Karpas-422 (cell line): ENCODE results near the gene POR. TPM values are rescaled to one million over a fixed set of nuclear protein-coding genes. Genes with fewer than 3 reads are reported as not detected.

Source experiments
- DNase-seq: peaks from one replicate; pipeline ENCODE4 v3.0.0-alpha.2; 2015
- H2AFZ ChIP-seq: fragments of 200-600 bp; sonication (generic); 2 replicates; pipeline ENCODE4 v1.6.1; 2014; ENCODE audit warnings: antibody characterized with exemption, low read length, mixed read lengths
- H3K27ac ChIP-seq: fragments of 200-600 bp; sonication (generic); 2 replicates; pipeline ENCODE4 v1.5.1; 2014; ENCODE audit warnings: mild to moderate bottlenecking, low read length, moderate library complexity
- H3K27me3 ChIP-seq: fragments of 200-600 bp; sonication (generic); 2 replicates; pipeline ENCODE4 v1.6.1; 2014; ENCODE audit warnings: low read length, mixed read lengths
- H3K36me3 ChIP-seq: fragments of 200-600 bp; sonication (generic); 2 replicates; pipeline ENCODE4 v1.6.1; 2014; ENCODE audit warnings: low read length, mixed read lengths; ENCODE audit not compliant: insufficient read depth
- H3K4me1 ChIP-seq: fragments of 200-600 bp; sonication (generic); 2 replicates; pipeline ENCODE4 v1.6.1; 2014; ENCODE audit warnings: mild to moderate bottlenecking, low read length, mixed read lengths
- H3K4me2 ChIP-seq: fragments of 200-600 bp; sonication (generic); 2 replicates; pipeline ENCODE4 v1.6.1; 2014; ENCODE audit warnings: low read length, low read depth, mild to moderate bottlenecking; ENCODE audit not compliant: poor library complexity, severe bottlenecking
- H3K4me3 ChIP-seq: fragments of 200-600 bp; sonication (generic); 2 replicates; pipeline ENCODE4 v1.5.1; 2014; ENCODE audit warnings: mild to moderate bottlenecking, antibody characterized with exemption, low read length, mixed read lengths
- H3K79me2 ChIP-seq: fragments of 200-600 bp; sonication (generic); 2 replicates; pipeline ENCODE4 v1.6.1; 2014; ENCODE audit warnings: mild to moderate bottlenecking, low read length, mixed read lengths
- H3K9ac ChIP-seq: fragments of 200-600 bp; sonication (generic); 2 replicates; pipeline ENCODE4 v1.6.0; 2014; ENCODE audit warnings: low read length
- H3K9me2 ChIP-seq: fragments of 200-600 bp; sonication (generic), shearing (Covaris generic); replicated peaks from 2 replicates; pipeline ENCODE4 v1.6.0; 2014; ENCODE audit warnings: mild to moderate bottlenecking, low read length, moderate library complexity; ENCODE audit not compliant: insufficient read depth
- H3K9me3 ChIP-seq: fragments of 300-700, 200-600 bp; sonication (generic); 2 replicates; pipeline ENCODE4 v1.6.1; 2014; ENCODE audit warnings: low read length, mixed read lengths
- H4K20me1 ChIP-seq: fragments of 200-600 bp; sonication (generic); 2 replicates; pipeline ENCODE4 v1.6.1; 2014; ENCODE audit warnings: mild to moderate bottlenecking, antibody characterized with exemption, low read length, low read depth; ENCODE audit not compliant: insufficient read depth
- total RNA-seq: library from RNA; depleted of rRNA; stranded (reverse); fragments of >200 nt; shearing (Covaris generic); gene quantifications from 2 replicates; pipeline ENCODE4 v1.2.3, GENCODE V29; 2014; ENCODE audit warnings: low replicate concordance

Gene POR
- total RNA-seq, 1 experiment from 2014 or later = 19.8 TPM

DNA sequence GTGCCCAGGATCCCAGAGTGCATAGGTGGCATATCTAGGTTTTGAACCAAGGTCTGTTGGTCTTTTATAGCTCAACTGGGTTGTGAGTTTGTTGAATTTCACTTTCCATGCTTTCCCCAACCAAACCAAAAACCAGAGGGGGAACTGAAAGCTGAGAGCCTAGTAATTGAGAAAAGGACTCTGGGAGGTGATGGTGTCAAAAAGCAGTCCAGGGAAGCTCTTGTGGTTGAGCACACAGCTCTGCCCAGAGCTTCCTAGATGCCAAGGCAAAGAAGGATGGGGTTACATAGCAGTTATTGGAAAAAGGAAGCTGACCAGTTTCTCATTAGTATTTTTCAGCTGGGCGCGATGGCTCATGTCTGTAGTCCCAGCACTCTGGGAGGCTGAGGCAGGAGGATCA is 9.9 kb downstream of the POR start:
- H3K4me3 ChIP-seq = no peak overlapping the region
- no peak overlapping the region for H3K4me2 ChIP-seq
- DNase-seq = no peak
- no peaks in the 10 kb centered on the region for H4K20me1 ChIP-seq
- peaks cover 30% of the 10 kb centered on the region; the same call in 1 of the 2 replicates for H3K79me2 ChIP-seq
- H3K9me2 ChIP-seq = no peaks in the 10 kb centered on the region
- no peaks in the 10 kb centered on the region for H3K27me3 ChIP-seq
- H3K9me3 ChIP-seq = no peaks in the 10 kb centered on the region
- H3K4me1 ChIP-seq = no peaks in the 10 kb centered on the region
- H2AFZ ChIP-seq = no peak overlapping the region
- no peak overlapping the region for H3K27ac ChIP-seq
- H3K9ac ChIP-seq = no peak overlapping the region
- H3K36me3 ChIP-seq = no peaks in the 10 kb centered on the region

DNA sequence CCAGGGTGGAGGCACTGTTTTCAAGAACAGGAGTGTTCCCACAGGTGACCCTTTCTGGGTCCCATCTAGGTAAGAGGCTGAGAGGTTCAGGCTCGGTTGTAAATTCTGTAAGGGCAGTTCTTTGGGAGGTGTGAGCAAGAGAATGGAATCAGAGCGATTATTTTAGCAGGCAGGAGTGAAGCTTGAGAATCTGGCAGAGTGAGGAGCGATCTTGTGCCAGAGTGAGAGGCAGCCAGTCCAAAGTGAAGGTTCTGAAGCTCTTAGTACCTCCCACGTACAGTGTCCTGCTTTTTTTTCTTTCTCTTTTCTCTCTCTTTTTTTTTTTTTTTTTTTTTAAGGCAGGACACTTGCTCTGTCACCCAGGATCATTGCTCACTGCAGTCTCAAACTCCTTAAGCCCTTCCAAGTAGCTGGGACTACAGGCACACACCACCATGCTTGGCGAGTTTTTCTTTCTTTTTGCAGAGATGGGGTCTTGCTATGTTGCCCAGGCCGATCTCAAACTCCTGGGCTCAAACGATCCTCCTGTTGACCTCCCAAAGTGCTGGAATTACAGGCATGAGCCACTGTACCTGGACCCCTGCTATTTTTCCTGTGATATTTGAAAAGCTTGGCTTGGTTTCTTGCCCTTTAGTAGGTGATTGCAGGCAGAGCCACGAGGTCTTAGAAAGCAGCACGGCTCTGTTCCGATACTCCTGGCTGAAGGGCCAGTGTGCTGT is 10.9 kb downstream of the POR start:
- H3K9me3 ChIP-seq = no peaks in the 10 kb centered on the region
- H2AFZ ChIP-seq = no peak overlapping the region
- no peak overlapping the region for H3K9ac ChIP-seq
- no peaks in the 10 kb centered on the region for H3K36me3 ChIP-seq
- H3K27ac ChIP-seq = no peak overlapping the region
- H3K79me2 ChIP-seq = peaks cover 26% of the 10 kb centered on the region; the same call in 1 of the 2 replicates
- H3K27me3 ChIP-seq = no peaks in the 10 kb centered on the region
- no peak overlapping the region for H3K4me3 ChIP-seq
- DNase-seq = no peak
- no peaks in the 10 kb centered on the region for H3K9me2 ChIP-seq
- H3K4me1 ChIP-seq = no peaks in the 10 kb centered on the region
- H3K4me2 ChIP-seq = no peak overlapping the region
- no peaks in the 10 kb centered on the region for H4K20me1 ChIP-seq

DNA sequence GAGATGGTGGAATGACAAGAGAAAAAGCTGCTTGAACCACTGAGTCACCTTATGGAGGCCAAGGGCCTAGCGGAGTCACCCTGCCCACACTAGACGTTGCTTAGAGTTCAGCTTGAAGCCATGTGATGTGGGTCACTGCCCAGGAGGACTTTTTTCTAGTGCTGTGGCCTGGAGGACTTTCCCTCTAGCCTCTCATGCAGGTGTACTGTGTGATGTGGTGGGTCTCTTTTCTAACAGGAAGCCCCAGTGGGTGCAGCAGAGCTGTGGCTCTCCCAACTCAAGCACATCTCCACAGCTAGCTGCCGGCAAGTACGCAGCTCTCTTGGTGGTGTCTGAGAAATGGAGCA is 13.6 kb downstream of the POR start:
- Histone ChIP-seq H3K27me3 (no peaks in the 10 kb centered on the region), H3K9me2 (no peaks in the 10 kb centered on the region), H3K9me3 (no peaks in the 10 kb centered on the region), H3K79me2 (peaks cover 20% of the 10 kb centered on the region; the same call in 1 of the 2 replicates), H2AFZ (no peak overlapping the region), H3K36me3 (no peaks in the 10 kb centered on the region), H4K20me1 (no peaks in the 10 kb centered on the region), H3K4me1 (no peaks in the 10 kb centered on the region), H3K4me2 (no peak overlapping the region), H3K27ac (no peak overlapping the region), H3K4me3 (no peak overlapping the region), H3K9ac (no peak overlapping the region)
- no peak for DNase-seq

DNA sequence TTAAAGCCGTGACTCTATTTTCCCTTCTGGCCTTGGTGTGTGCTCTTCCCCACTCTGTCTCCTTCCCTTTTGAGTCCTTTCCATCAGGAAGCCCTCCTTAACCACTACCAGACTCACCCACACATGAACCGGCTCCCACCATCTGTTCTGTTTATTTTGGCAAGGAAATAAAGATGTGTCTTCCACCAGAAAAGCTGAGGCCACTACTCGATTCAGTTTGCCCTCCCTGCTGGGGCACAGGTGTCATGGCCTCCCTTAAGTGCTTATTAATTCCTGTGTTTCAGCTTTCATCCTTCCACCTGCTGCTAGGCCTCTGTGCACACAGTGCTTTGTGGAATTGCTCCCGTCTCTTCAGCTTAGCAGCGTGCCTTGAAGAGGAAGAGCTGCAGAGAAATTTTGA is 16.7 kb downstream of the POR start:
- Histone ChIP-seq H3K27me3 (no peaks in the 10 kb centered on the region), H3K79me2 (peaks cover 15% of the 10 kb centered on the region; the same call in 1 of the 2 replicates), H3K4me1 (no peaks in the 10 kb centered on the region), H3K9me2 (no peaks in the 10 kb centered on the region), H3K27ac (no peak overlapping the region), H3K9me3 (no peaks in the 10 kb centered on the region), H3K36me3 (no peaks in the 10 kb centered on the region), H3K4me3 (no peak overlapping the region), H3K4me2 (no peak overlapping the region), H3K9ac (no peak overlapping the region), H2AFZ (no peak overlapping the region), H4K20me1 (no peaks in the 10 kb centered on the region)
- no peak for DNase-seq

DNA sequence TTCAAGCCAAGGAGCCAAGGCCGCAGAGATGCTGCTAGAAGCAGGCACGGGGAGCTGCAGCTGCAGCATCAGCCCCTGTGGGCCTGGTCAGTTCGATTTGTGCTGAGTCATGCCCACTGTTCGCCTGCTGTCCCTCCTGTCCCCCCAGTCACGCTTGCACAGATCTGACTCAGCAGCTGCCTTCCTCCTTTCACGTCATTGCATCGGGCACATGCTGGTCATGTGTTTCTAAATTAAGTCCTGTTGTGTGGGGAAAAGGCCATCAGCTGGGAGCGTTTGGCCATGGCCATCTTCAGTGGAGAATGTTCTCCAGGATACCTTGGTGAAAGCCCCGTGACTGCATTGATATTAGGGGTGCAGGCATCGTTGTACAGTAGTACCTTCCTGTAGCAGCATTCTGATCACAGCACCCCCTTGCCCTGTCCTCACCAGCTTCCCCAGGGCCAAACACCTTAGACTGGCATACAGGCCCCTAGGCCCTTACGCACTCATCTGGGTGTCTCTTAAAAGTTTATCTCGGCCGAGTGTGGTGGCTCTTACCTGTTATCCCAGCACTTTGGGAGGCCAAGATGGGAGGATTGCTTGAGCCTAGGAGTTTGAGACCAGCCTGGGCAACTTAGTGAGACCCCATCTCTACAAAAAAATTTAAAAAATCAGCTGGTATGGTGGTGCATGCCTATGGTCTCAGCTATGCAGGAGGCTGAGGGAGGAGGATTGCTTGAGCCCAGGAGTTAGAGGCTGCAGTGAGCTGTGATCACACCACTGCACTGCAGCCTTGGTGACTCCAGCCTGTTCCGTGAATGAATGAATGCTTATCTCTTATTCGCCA is 23.2 kb downstream of the POR start:
- no peak for DNase-seq
- 0 out of 2 replicates have a peak, but pooled peaks cover 3% of the 10 kb centered on the region for H4K20me1 ChIP-seq
- no peaks in the 10 kb centered on the region for H3K36me3 ChIP-seq
- peaks cover 3% of the 10 kb centered on the region; the same call in 1 of the 2 replicates for H3K79me2 ChIP-seq
- no peaks in the 10 kb centered on the region for H3K27me3 ChIP-seq
- H3K9ac ChIP-seq = no peak overlapping the region
- no peak overlapping the region for H3K4me3 ChIP-seq
- no peaks in the 10 kb centered on the region for H3K9me3 ChIP-seq
- no peaks in the 10 kb centered on the region for H3K4me1 ChIP-seq
- H3K9me2 ChIP-seq = no peaks in the 10 kb centered on the region
- H2AFZ ChIP-seq = no peak overlapping the region
- no peak overlapping the region for H3K27ac ChIP-seq
- H3K4me2 ChIP-seq = no peak overlapping the region

DNA sequence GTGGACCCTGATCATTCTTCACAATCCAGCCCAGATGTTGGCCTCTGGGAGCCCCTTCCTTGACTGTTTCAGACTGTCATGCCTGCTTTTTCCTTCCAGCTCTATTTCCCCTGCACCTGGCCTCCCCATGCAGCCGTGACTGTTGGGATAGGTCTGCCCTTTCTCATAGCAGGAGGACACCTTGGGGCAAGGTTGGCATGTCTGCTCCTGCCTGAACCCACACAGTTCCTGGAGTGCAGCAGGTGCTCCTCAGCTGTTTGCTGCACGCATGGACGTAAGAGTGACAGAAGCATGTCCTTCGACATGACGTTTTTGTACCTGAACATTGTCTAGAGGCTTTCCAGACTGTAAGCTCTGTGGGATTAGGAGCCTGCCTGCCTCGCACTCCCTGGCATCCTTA is 24.0 kb downstream of the POR start:
- Histone ChIP-seq H3K4me1 (no peaks in the 10 kb centered on the region), H3K9ac (no peak overlapping the region), H3K4me2 (no peak overlapping the region), H3K9me2 (no peaks in the 10 kb centered on the region), H4K20me1 (0 out of 2 replicates have a peak, but pooled peaks cover 3% of the 10 kb centered on the region), H3K9me3 (no peaks in the 10 kb centered on the region), H3K36me3 (no peaks in the 10 kb centered on the region), H3K79me2 (no peaks in the 10 kb centered on the region), H3K27me3 (no peaks in the 10 kb centered on the region), H2AFZ (no peak overlapping the region), H3K4me3 (no peak overlapping the region), H3K27ac (no peak overlapping the region)
- DNase-seq = no peak

DNA sequence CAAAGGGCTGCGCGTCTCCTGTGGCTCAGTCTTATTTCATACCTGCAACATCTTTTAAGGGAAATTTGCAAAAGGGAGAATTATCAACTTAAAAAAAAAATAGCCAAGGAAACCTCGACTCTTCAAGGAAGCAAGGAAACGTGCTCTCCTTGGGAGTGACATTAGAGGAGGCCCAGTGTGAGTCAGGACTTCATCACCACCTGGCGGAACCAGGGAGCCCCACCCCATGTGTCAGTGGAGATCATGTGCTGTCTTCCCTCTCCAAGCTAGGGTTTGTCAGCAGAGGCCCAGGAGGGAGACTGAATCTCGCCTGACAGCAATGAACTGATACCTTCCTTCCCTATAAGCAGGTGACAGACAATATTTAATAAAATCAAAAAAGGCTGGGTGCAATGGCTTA is 28.9 kb downstream of the POR start:
- H3K36me3 ChIP-seq = no peaks in the 10 kb centered on the region
- no peak overlapping the region for H2AFZ ChIP-seq
- H4K20me1 ChIP-seq = no peaks in the 10 kb centered on the region
- H3K4me1 ChIP-seq = no peaks in the 10 kb centered on the region
- H3K27me3 ChIP-seq = no peaks in the 10 kb centered on the region
- H3K9me2 ChIP-seq = no peaks in the 10 kb centered on the region
- H3K9me3 ChIP-seq = no peaks in the 10 kb centered on the region
- no peak overlapping the region for H3K27ac ChIP-seq
- no peak overlapping the region for H3K4me3 ChIP-seq
- no peak for DNase-seq
- H3K79me2 ChIP-seq = 0 out of 2 replicates have a peak, but pooled peaks cover 2% of the 10 kb centered on the region
- no peak overlapping the region for H3K9ac ChIP-seq
- no peak overlapping the region for H3K4me2 ChIP-seq

DNA sequence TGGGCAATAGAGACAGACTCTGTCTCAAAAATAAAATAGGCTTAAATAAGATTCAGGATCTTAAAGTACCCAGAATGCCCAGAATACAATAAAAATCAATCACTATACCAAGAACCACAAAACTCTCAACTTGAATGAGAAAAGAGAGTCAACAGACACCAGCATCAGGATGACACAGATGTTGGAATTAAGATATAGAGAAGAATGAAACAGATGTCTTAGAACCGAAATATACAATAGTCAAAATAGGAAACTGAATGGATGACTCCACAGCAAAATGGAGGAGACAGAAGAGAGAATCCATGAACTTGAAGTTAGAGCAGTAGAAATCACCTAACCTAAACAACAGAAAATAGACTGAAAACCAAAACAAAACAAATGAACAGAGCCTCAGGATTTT is 29.6 kb downstream of the POR start:
- no peak for DNase-seq
- H3K79me2 ChIP-seq = 0 out of 2 replicates have a peak, but pooled peaks cover 2% of the 10 kb centered on the region
- H4K20me1 ChIP-seq = no peaks in the 10 kb centered on the region
- H3K36me3 ChIP-seq = no peaks in the 10 kb centered on the region
- no peaks in the 10 kb centered on the region for H3K4me1 ChIP-seq
- no peak overlapping the region for H3K4me2 ChIP-seq
- H3K9me3 ChIP-seq = no peaks in the 10 kb centered on the region
- no peak overlapping the region for H3K4me3 ChIP-seq
- no peak overlapping the region for H3K9ac ChIP-seq
- H3K9me2 ChIP-seq = no peaks in the 10 kb centered on the region
- H3K27ac ChIP-seq = no peak overlapping the region
- H3K27me3 ChIP-seq = no peaks in the 10 kb centered on the region
- no peak overlapping the region for H2AFZ ChIP-seq
